SJSA1 (cell line): ENCODE results near the gene ARHGEF4. TPM values are rescaled to one million over a fixed set of nuclear protein-coding genes. Genes with fewer than 3 reads are reported as not detected.

Source experiments
- DNase-seq, 2 experiments: peaks; one replicate each; pipeline ENCODE4 v3.0.0-alpha.2; 2015 to 2020; ENCODE audit warnings: low spot score in 2 of 2, low read depth in 1 of 2
- H3K27ac ChIP-seq: fragments of 250-450 bp; sonication (Bioruptor Pico); 2 replicates; pipeline ENCODE4 v1.5.1; 2020; ENCODE audit warnings: mild to moderate bottlenecking, moderate library complexity
- H3K27me3 ChIP-seq: fragments of 250-450 bp; sonication (Bioruptor Pico); replicated peaks from 2 replicates; pipeline ENCODE4 v1.5.1; 2020; ENCODE audit warnings: mild to moderate bottlenecking, moderate library complexity
- H3K36me3 ChIP-seq: fragments of 250-450 bp; sonication (Bioruptor Pico); 2 replicates; pipeline ENCODE4 v1.5.1; 2020; ENCODE audit warnings: mild to moderate bottlenecking
- H3K4me1 ChIP-seq: fragments of 250-450 bp; sonication (Bioruptor Pico); replicated peaks from 2 replicates; pipeline ENCODE4 v1.6.1; 2021; ENCODE audit warnings: mild to moderate bottlenecking
- H3K4me3 ChIP-seq: fragments of 250-450 bp; sonication (Bioruptor Pico); 2 replicates; pipeline ENCODE4 v1.5.1; 2020; ENCODE audit warnings: mild to moderate bottlenecking
- H3K9me3 ChIP-seq: fragments of 250-450 bp; sonication (Bioruptor Pico); replicated peaks from 2 replicates; pipeline ENCODE4 v1.5.1; 2020; ENCODE audit warnings: mild to moderate bottlenecking
- total RNA-seq: library from RNA; depleted of rRNA; stranded (reverse); fragments of >200 nt; shearing (Covaris generic); gene quantifications from 2 replicates; pipeline ENCODE4 v1.2.3, GENCODE V29; 2014

ARHGEF4 gene
- total RNA-seq, 1 experiment from 2014 or later: 3.9 TPM

GRCh38 chr2:130844161-130844560 lies 7.4 kb downstream of the ARHGEF4 start:
- Histone ChIP-seq H3K4me1 (no peaks in the 10 kb centered on the region), H3K4me3 (no peak overlapping the region), H3K27me3 (no peaks in the 10 kb centered on the region), H3K36me3 (no peaks in the 10 kb centered on the region), H3K9me3 (no peaks in the 10 kb centered on the region), H3K27ac (no peak overlapping the region)
- DNase-seq: no peak

- H3K27me3 ChIP-seq: no peaks in the 10 kb centered on the region
- no peak overlapping the region for H3K4me3 ChIP-seq
- H3K36me3 ChIP-seq: no peaks in the 10 kb centered on the region
- H3K4me1 ChIP-seq: no peaks in the 10 kb centered on the region
- DNase-seq: no peak
- no peak overlapping the region for H3K27ac ChIP-seq
- no peaks in the 10 kb centered on the region for H3K9me3 ChIP-seq
Measured at GRCh38 chr2:130845505-130846085, 8.9 kb downstream of the ARHGEF4 start.

GRCh38 chr2:130846233-130846632 lies 9.5 kb downstream of the ARHGEF4 start:
- Histone ChIP-seq H3K36me3 (no peaks in the 10 kb centered on the region), H3K27me3 (no peaks in the 10 kb centered on the region), H3K4me1 (no peaks in the 10 kb centered on the region), H3K4me3 (no peak overlapping the region), H3K9me3 (no peaks in the 10 kb centered on the region), H3K27ac (no peak overlapping the region)
- no peak for DNase-seq

- Histone ChIP-seq H3K36me3 (no peaks in the 10 kb centered on the region), H3K4me1 (no peaks in the 10 kb centered on the region), H3K27me3 (no peaks in the 10 kb centered on the region), H3K9me3 (no peaks in the 10 kb centered on the region), H3K4me3 (no peak overlapping the region), H3K27ac (no peak overlapping the region)
- DNase-seq: no peak
Measured at GRCh38 chr2:130846686-130847375, 10.1 kb downstream of the ARHGEF4 start.

GRCh38 chr2:130847776-130848525 lies 11.2 kb downstream of the ARHGEF4 start:
- Histone ChIP-seq H3K4me3 (no peak overlapping the region), H3K4me1 (no peaks in the 10 kb centered on the region), H3K27me3 (no peaks in the 10 kb centered on the region), H3K27ac (no peak overlapping the region), H3K9me3 (no peaks in the 10 kb centered on the region), H3K36me3 (no peaks in the 10 kb centered on the region)
- DNase-seq: no peak

GRCh38 chr2:130848526-130849210 lies 12.0 kb downstream of the ARHGEF4 start:
- Histone ChIP-seq H3K36me3 (no peaks in the 10 kb centered on the region), H3K4me1 (no peaks in the 10 kb centered on the region), H3K27me3 (no peaks in the 10 kb centered on the region), H3K27ac (no peak overlapping the region), H3K4me3 (no peak overlapping the region), H3K9me3 (no peaks in the 10 kb centered on the region)
- no peak for DNase-seq

- H3K27ac ChIP-seq: no peak overlapping the region
- no peaks in the 10 kb centered on the region for H3K36me3 ChIP-seq
- no peak overlapping the region for H3K4me3 ChIP-seq
- H3K9me3 ChIP-seq: no peaks in the 10 kb centered on the region
- H3K4me1 ChIP-seq: no peaks in the 10 kb centered on the region
- H3K27me3 ChIP-seq: no peaks in the 10 kb centered on the region
- no peak for DNase-seq
Measured at GRCh38 chr2:130849896-130850787, 13.4 kb downstream of the ARHGEF4 start.

GRCh38 chr2:130850788-130851623 lies 14.3 kb downstream of the ARHGEF4 start:
- Histone ChIP-seq H3K9me3 (no peaks in the 10 kb centered on the region), H3K36me3 (no peaks in the 10 kb centered on the region), H3K4me1 (no peaks in the 10 kb centered on the region), H3K4me3 (no peak overlapping the region), H3K27ac (no peak overlapping the region), H3K27me3 (0 out of 2 replicates have a peak, but pooled peaks cover 3% of the 10 kb centered on the region)
- DNase-seq: peak in 1 of 2 experiments; percentile 32

GRCh38 chr2:130851624-130852382 lies 15.1 kb downstream of the ARHGEF4 start:
- Histone ChIP-seq H3K4me1 (no peaks in the 10 kb centered on the region), H3K27me3 (0 out of 2 replicates have a peak, but pooled peaks cover 3% of the 10 kb centered on the region), H3K36me3 (no peaks in the 10 kb centered on the region), H3K4me3 (no peak overlapping the region), H3K9me3 (no peaks in the 10 kb centered on the region), H3K27ac (no peak overlapping the region)
- DNase-seq: no peak

- no peaks in the 10 kb centered on the region for H3K9me3 ChIP-seq
- no peak for DNase-seq
- H3K4me1 ChIP-seq: no peaks in the 10 kb centered on the region
- no peaks in the 10 kb centered on the region for H3K36me3 ChIP-seq
- H3K27ac ChIP-seq: no peak overlapping the region
- H3K4me3 ChIP-seq: no peak overlapping the region
- 0 out of 2 replicates have a peak, but pooled peaks cover 3% of the 10 kb centered on the region for H3K27me3 ChIP-seq
Measured at GRCh38 chr2:130852521-130853115, 15.9 kb downstream of the ARHGEF4 start.

- Histone ChIP-seq H3K36me3 (no peaks in the 10 kb centered on the region), H3K9me3 (no peaks in the 10 kb centered on the region), H3K27me3 (0 out of 2 replicates have a peak, but pooled peaks cover 3% of the 10 kb centered on the region), H3K4me1 (no peaks in the 10 kb centered on the region), H3K4me3 (no peak overlapping the region), H3K27ac (no peak overlapping the region)
- no peak for DNase-seq
Measured at GRCh38 chr2:130853391-130853790, 16.7 kb downstream of the ARHGEF4 start.
